ENCODE results near the gene MAG. TPM values are rescaled to one million over a fixed set of nuclear protein-coding genes. Genes with fewer than 3 reads are reported as not detected.

MAG gene
- total RNA-seq, 1 experiment from 2014 or later: not detected

GRCh38 chr19:35301961-35302360, 10.0 kb downstream of the MAG start:
- Mint-ChIP-seq H3K36me3 (ENCODE audit: insufficient read depth in 1 of 3, low read depth in 3 of 3) (no peaks in the 10 kb centered on the region), H3K27me3 (ENCODE audit: low read depth) (no peaks in the 10 kb centered on the region), H3K9me3 (no peaks in the 10 kb centered on the region), H3K4me3 (no peak overlapping the region), H3K4me1 (peaks cover 0 to 10% of the 10 kb centered on the region in 2 experiments; a peak in 2 of 4 replicates), H3K27ac (peak overlapping the region in 1 of 3 experiments; percentile 13; a peak in 1 of 7 replicates)
- H3K79me1 ChIP-seq (ENCODE audit: insufficient read depth, low read depth, low read length, poor library complexity, severe bottlenecking): no peaks in the 10 kb centered on the region
- H2BK5ac ChIP-seq (ENCODE audit: insufficient read length, low read length): no peak overlapping the region
- H2AFZ ChIP-seq (ENCODE audit: low read length): no peak overlapping the region
- no peak overlapping the region for H4K5ac ChIP-seq (ENCODE audit: insufficient read length, low read depth, low read length)
- H2BK20ac ChIP-seq (ENCODE audit: low read depth, low read length, poor library complexity, severe bottlenecking): no peak overlapping the region
- 100% methylated on average over 1 of the region's 2 CpGs for WGBS (ENCODE audit: extremely low coverage, insufficient read length, low lambda C conversion rate)
- H3K56ac ChIP-seq (ENCODE audit: insufficient read length, low read depth, low read length): no peak overlapping the region
- no peak overlapping the region for H2BK120ac ChIP-seq (ENCODE audit: low read depth, low read length, poor library complexity, severe bottlenecking)
- H3K27ac ChIP-seq (ENCODE audit: insufficient read length, low read depth, low read length): no peak overlapping the region
- H3K4me1 ChIP-seq (ENCODE audit: insufficient read depth, low read length): no peaks in the 10 kb centered on the region; the same call in 1 of the 2 replicates
- no peak overlapping the region for H3K23ac ChIP-seq (ENCODE audit: insufficient read length, low read depth, low read length)
- H3K9me3 ChIP-seq (ENCODE audit: control insufficient read depth, low read depth, low read length): no peaks in the 10 kb centered on the region
- H4K8ac ChIP-seq (replicated peaks; ENCODE audit: insufficient read length, low read depth, low read length): no peak overlapping the region
- H4K91ac ChIP-seq (ENCODE audit: insufficient read length, low read depth, low read length): no peak overlapping the region
- TF ChIP-seq CTCF (conservative IDR thresholded peaks at IDR 0.05): no peak
- no peak overlapping the region for H3K14ac ChIP-seq (ENCODE audit: insufficient read depth, low read length)
- H3K4me2 ChIP-seq (ENCODE audit: insufficient read depth, insufficient read length, low read length): no peak overlapping the region
- H3K9ac ChIP-seq (ENCODE audit: extremely low read depth, insufficient read length, low read length): no peak overlapping the region
- DNase-seq: no peak
- no peak overlapping the region for H3T11ph ChIP-seq (ENCODE audit: low read length)
- H3K79me2 ChIP-seq (ENCODE audit: insufficient read depth, low read length): no peaks in the 10 kb centered on the region
- no peaks in the 10 kb centered on the region for H4K20me1 ChIP-seq (ENCODE audit: control insufficient read depth, insufficient read depth, insufficient read length)
- no peak overlapping the region for H3K18ac ChIP-seq (ENCODE audit: insufficient read length, low read depth, low read length)
- H3K27me3 ChIP-seq (ENCODE audit: insufficient read depth, low read length): no peaks in the 10 kb centered on the region
- H3K23me2 ChIP-seq (ENCODE audit: insufficient read length, low read depth, low read length, poor library complexity, severe bottlenecking): no peaks in the 10 kb centered on the region
- H2BK15ac ChIP-seq (ENCODE audit: low read depth, low read length): no peak overlapping the region
- no peak overlapping the region for H2BK12ac ChIP-seq (ENCODE audit: insufficient read length, low read depth, low read length)
- H3K4ac ChIP-seq (ENCODE audit: low read depth, low read length): no peak overlapping the region
- H2AK5ac ChIP-seq (ENCODE audit: insufficient read length, low read length): no peak overlapping the region

Measured in H9 (cell line).